Measurements from ENCODE around the gene XRN1. TPM values are rescaled to one million over a fixed set of nuclear protein-coding genes. Genes with fewer than 3 reads are reported as not detected.

Gene XRN1
- total and polyA plus RNA-seq, 10 donors: 5.3 to 87.5 (median 76.9) TPM

- H3K4me1 ChIP-seq: peaks cover 0 to 51% (median 20%) of the 10 kb centered on the region in 6 donors
- DNase-seq: no peak
- H3K27me3 ChIP-seq (replicated peaks in 1 of 7): no peaks in the 10 kb centered on the region
- TF ChIP-seq CTCF (IDR thresholded peaks at IDR 0.05 in 8 of 11, conservative IDR thresholded peaks at IDR 0.05 in 3 of 11) (no peak), POLR2AphosphoS5 (IDR thresholded peaks at IDR 0.05) (no peak), POLR2A (IDR thresholded peaks at IDR 0.05) (no peak)
- intact Hi-C loops (cut with DNase I; ENCODE audit: low total_unique reads): no loop called here
- H3K9me3 ChIP-seq: no peaks in the 10 kb centered on the region
- peaks cover 4 to 53% (median 32%) of the 10 kb centered on the region in 6 donors for H3K36me3 ChIP-seq
- no peak overlapping the region for H3K4me3 ChIP-seq
- 69 to 87% (median 84%) methylated on average over 4 of the region's 4 CpGs for WGBS, 5 donors
- no peak overlapping the region for H3K27ac ChIP-seq
Measured at GRCh38 chr3:142434503-142434902, 13.3 kb downstream of the XRN1 start.

DNA sequence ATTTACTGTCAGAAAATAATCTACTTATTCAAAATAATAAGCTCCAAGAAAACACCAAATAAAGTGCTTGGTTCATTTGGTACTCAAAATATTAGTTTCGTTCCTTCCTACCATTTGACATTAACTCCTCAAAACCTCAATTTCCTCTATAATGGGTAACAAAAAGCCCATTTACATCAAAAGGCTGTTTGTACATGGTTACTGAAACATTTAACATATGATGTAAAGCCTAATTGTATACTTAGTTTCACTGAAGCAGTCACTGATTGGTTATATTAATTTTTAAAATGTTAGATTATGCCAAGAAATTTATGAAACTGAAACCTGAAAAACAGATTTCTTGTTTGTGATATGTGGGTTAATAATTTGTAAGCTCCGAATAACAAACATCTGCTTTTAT lies 14.7 kb downstream of the XRN1 start:
- H3K27ac ChIP-seq: no peak overlapping the region
- H3K4me3 ChIP-seq: no peak overlapping the region
- no peaks in the 10 kb centered on the region for H3K27me3 ChIP-seq (replicated peaks in 1 of 7)
- peaks cover 0 to 38% (median 18%) of the 10 kb centered on the region in 6 donors for H3K4me1 ChIP-seq
- no peaks in the 10 kb centered on the region for H3K9me3 ChIP-seq
- H3K36me3 ChIP-seq: peaks cover 4 to 67% (median 37%) of the 10 kb centered on the region in 6 donors
- WGBS, 5 donors: 74 to 85% (median 81%) methylated on average over 2 of the region's 2 CpGs
- no peak for DNase-seq
- intact Hi-C loops (cut with DNase I; ENCODE audit: low total_unique reads): no loop called here
- TF ChIP-seq POLR2AphosphoS5 (IDR thresholded peaks at IDR 0.05) (no peak), POLR2A (IDR thresholded peaks at IDR 0.05) (no peak), CTCF (IDR thresholded peaks at IDR 0.05 in 8 of 11, conservative IDR thresholded peaks at IDR 0.05 in 3 of 11) (no peak)

- DNase-seq: no peak
- Histone ChIP-seq H3K9me3 (no peaks in the 10 kb centered on the region), H3K4me1 (peaks cover 0 to 16% (median 7%) of the 10 kb centered on the region in 6 donors), H3K27me3 (replicated peaks in 1 of 7) (no peaks in the 10 kb centered on the region), H3K27ac (no peak overlapping the region), H3K36me3 (peaks cover 4 to 87% (median 47%) of the 10 kb centered on the region in 6 donors), H3K4me3 (no peak overlapping the region)
- TF ChIP-seq CTCF (IDR thresholded peaks at IDR 0.05 in 8 of 11, conservative IDR thresholded peaks at IDR 0.05 in 3 of 11) (no peak), POLR2A (IDR thresholded peaks at IDR 0.05) (no peak), POLR2AphosphoS5 (IDR thresholded peaks at IDR 0.05) (no peak)
- intact Hi-C loops (cut with DNase I; ENCODE audit: low total_unique reads): no loop called here
Measured at GRCh38 chr3:142429582-142429981, 18.3 kb downstream of the XRN1 start.

DNA sequence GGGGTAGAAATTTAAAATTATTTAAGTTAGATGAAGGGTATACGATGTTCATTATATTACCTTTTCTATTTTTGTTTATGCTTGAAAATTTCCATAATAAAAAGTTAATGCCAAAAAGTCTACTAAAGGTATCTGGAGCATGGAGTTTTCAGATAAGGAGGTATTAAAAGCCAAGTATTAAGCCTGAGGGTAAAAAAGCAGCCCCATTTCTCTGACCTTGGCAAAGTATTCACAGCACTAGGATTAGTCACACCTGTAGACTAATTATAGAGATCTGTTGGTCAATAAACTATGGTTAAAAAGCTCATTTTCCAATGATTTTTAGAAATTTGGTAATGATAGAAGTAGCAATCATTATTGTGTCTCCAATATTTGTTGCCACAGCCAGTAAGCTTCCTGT lies 23.1 kb downstream of the XRN1 start:
- Histone ChIP-seq H3K27me3 (replicated peaks in 1 of 7) (no peaks in the 10 kb centered on the region), H3K4me3 (no peak overlapping the region), H3K4me1 (no peaks in the 10 kb centered on the region), H3K36me3 (peaks cover 0 to 100% (median 63%) of the 10 kb centered on the region in 6 donors), H3K9me3 (no peaks in the 10 kb centered on the region), H3K27ac (no peak overlapping the region)
- TF ChIP-seq POLR2AphosphoS5 (IDR thresholded peaks at IDR 0.05) (no peak), POLR2A (IDR thresholded peaks at IDR 0.05) (no peak), CTCF (IDR thresholded peaks at IDR 0.05 in 8 of 11, conservative IDR thresholded peaks at IDR 0.05 in 3 of 11) (no peak)
- intact Hi-C loops (cut with DNase I; ENCODE audit: low total_unique reads): no loop called here
- DNase-seq: no peak
- whole genome bisulfite sequencing, 5 donors: 94 to 98% (median 97%) methylated on average over 1 of the region's 1 CpG

Data from spleen (tissue), 11 donors.